Fibroblast of lung (primary cell): Measurements from ENCODE around the gene STARD3. TPM values are rescaled to one million over a fixed set of nuclear protein-coding genes. Genes with fewer than 3 reads are reported as not detected.
A peak's percentile ranks its signal among the peaks of the same experiment; 100 is the strongest.

Experiments
- DNase-seq, 2 donors: peaks; one replicate each; pipeline versions ENCODE4 v3.0.0 to v3.0.0-alpha.2; 2010; ENCODE audit warnings: low read depth in 2 of 2
- H2AFZ ChIP-seq: 2 replicates; pipeline ENCODE4 v1.5.1; 2012; ENCODE audit warnings: low read length, control low read depth, inconsistent platforms
- H3K27ac ChIP-seq: 2 replicates; pipeline ENCODE4 v1.5.1; 2011; ENCODE audit warnings: low read length, control low read depth; ENCODE audit not compliant: insufficient read depth
- H3K27me3 ChIP-seq: 2 replicates; pipeline ENCODE4 v1.5.1; 2011; ENCODE audit warnings: mild to moderate bottlenecking, low read length; ENCODE audit not compliant: control insufficient read depth, insufficient read depth
- H3K36me3 ChIP-seq: 2 replicates; pipeline ENCODE4 v1.5.1; 2011; ENCODE audit warnings: low read length; ENCODE audit not compliant: control insufficient read depth, insufficient read depth
- H3K4me1 ChIP-seq: 2 replicates; pipeline ENCODE4 v1.5.1; 2011; ENCODE audit warnings: low read length; ENCODE audit not compliant: control insufficient read depth, insufficient read depth; ENCODE audit errors: extremely low read depth
- H3K4me2 ChIP-seq: 2 replicates; pipeline ENCODE4 v1.5.1; 2011; ENCODE audit warnings: low read length, control low read depth; ENCODE audit not compliant: insufficient read depth; ENCODE audit errors: extremely low read depth
- H3K4me3 ChIP-seq, 4 experiments: fragments of 200-600 bp in 1 of 4; sonication (generic) in 1 of 4; replicated peaks in 1 of 4; 2 replicates each; pipeline ENCODE4 v1.5.1; 2011 to 2016; ENCODE audit warnings: low read length in 4 of 4, low read depth in 3 of 4, mild to moderate bottlenecking in 3 of 4, control low read depth in 2 of 4, inconsistent platforms in 1 of 4, mixed read lengths in 1 of 4; ENCODE audit not compliant: insufficient read depth in 1 of 4; ENCODE audit errors: control extremely low read depth in 1 of 4
- H3K79me2 ChIP-seq: 2 replicates; pipeline ENCODE4 v1.5.1; 2012; ENCODE audit warnings: mild to moderate bottlenecking, low read length, inconsistent platforms; ENCODE audit not compliant: control insufficient read depth, insufficient read depth
- H3K9ac ChIP-seq: 2 replicates; pipeline ENCODE4 v1.5.1; 2011; ENCODE audit warnings: mild to moderate bottlenecking, low read length, control low read depth; ENCODE audit not compliant: insufficient read depth
- H3K9me3 ChIP-seq: 2 replicates; pipeline ENCODE4 v1.5.1; 2012; ENCODE audit warnings: low read depth, low read length; ENCODE audit not compliant: control insufficient read depth, insufficient read depth
- H4K20me1 ChIP-seq: 2 replicates; pipeline ENCODE4 v1.5.1; 2011; ENCODE audit warnings: low read length; ENCODE audit not compliant: control insufficient read depth, insufficient read depth; ENCODE audit errors: extremely low read depth
- CTCF ChIP-seq, 2 donors: IDR thresholded peaks in 1 of 2; conservative IDR thresholded peaks in 1 of 2; 1 replicate in 1 of 2; 2 replicates in 1 of 2; pipeline ENCODE4 v1.5.1; 2011 to 2012; ENCODE audit warnings: low read length in 2 of 2, control low read depth in 1 of 2, inconsistent platforms in 1 of 2, low read depth in 1 of 2, mild to moderate bottlenecking in 1 of 2
- EZH2 ChIP-seq: IDR thresholded peaks from 2 replicates; pipeline ENCODE4 v1.5.1; 2012; ENCODE audit warnings: low read length, control low read depth, mild to moderate bottlenecking; ENCODE audit errors: missing control alignments
- polyA plus RNA-seq, 2 donors: library from polyadenylated mRNA; depleted of rRNA in 1 of 2; stranded (reverse) in 1 of 2; unstranded in 1 of 2; fragments of >200 nt; gene quantifications; 2 replicates each; pipeline ENCODE4 v1.2.1, GENCODE V29; 2011 to 2012; ENCODE audit warnings: missing spikeins in 1 of 2
- total RNA-seq: library from RNA; depleted of rRNA; stranded (reverse); fragments of >200 nt; gene quantifications from 2 replicates; pipeline ENCODE4 v1.2.1, GENCODE V29; 2014

Gene STARD3
- total and polyA plus RNA-seq, 2 donors (not counting 1 experiment from before 2014, with no cell fraction given) = 30.4 to 31.7 TPM

GRCh38 chr17:39688945-39689344, 52.0 kb downstream of the STARD3 start:
- H3K4me2 ChIP-seq = peak overlapping the region; percentile 98
- no peak overlapping the region for H3K27ac ChIP-seq
- no peaks in the 10 kb centered on the region for H3K9me3 ChIP-seq
- H3K27me3 ChIP-seq = no peaks in the 10 kb centered on the region
- TF ChIP-seq EZH2 (no peak), CTCF (conservative IDR thresholded peaks at IDR 0.05 in 1 of 2, IDR thresholded peaks at IDR 0.05 in 1 of 2; ENCODE audit: low read depth in 1 of 2, low read length in 2 of 2) (no peak)
- peaks cover 5% of the 10 kb centered on the region for H3K4me1 ChIP-seq
- peak overlapping the region; percentile 93 for H2AFZ ChIP-seq
- H3K9ac ChIP-seq = no peak overlapping the region
- no peak for DNase-seq
- H3K36me3 ChIP-seq = no peaks in the 10 kb centered on the region
- H3K4me3 ChIP-seq = peak overlapping the region; percentile 67 to 93 (median 86)
- H4K20me1 ChIP-seq = no peaks in the 10 kb centered on the region
- H3K79me2 ChIP-seq = no peaks in the 10 kb centered on the region

DNA sequence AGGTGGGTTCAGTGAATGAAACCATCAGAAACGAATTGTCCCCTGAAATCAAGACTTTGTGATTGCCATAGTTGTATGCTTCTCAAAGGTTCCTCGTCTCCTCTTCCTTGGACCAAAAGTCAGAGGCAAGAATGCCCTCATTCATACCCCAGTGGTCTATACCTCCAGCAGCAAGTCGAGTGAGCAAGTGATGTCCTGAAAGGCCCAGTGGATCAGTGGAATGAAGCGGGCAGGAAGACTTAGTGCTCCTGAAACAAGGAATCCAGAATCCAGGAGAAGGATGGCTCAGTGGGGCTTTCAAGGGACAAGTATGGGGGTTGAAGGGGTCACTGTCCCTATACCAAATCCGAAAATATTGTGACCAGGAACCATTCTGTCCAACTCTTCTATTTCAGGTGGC, 57.6 kb downstream of the STARD3 start:
- H3K27me3 ChIP-seq = no peaks in the 10 kb centered on the region
- no peaks in the 10 kb centered on the region for H4K20me1 ChIP-seq
- no peaks in the 10 kb centered on the region for H3K4me1 ChIP-seq
- no peak overlapping the region for H3K4me3 ChIP-seq
- H3K27ac ChIP-seq = no peak overlapping the region
- H3K4me2 ChIP-seq = no peak overlapping the region
- no peaks in the 10 kb centered on the region for H3K36me3 ChIP-seq
- no peak for DNase-seq
- no peak overlapping the region for H2AFZ ChIP-seq
- no peaks in the 10 kb centered on the region for H3K9me3 ChIP-seq
- H3K79me2 ChIP-seq = no peaks in the 10 kb centered on the region
- H3K9ac ChIP-seq = no peak overlapping the region
- TF ChIP-seq CTCF (conservative IDR thresholded peaks at IDR 0.05 in 1 of 2, IDR thresholded peaks at IDR 0.05 in 1 of 2; ENCODE audit: low read depth in 1 of 2, low read length in 2 of 2) (no peak), EZH2 (no peak)

GRCh38 chr17:39695089-39695474, 58.1 kb downstream of the STARD3 start:
- Histone ChIP-seq H3K4me3 (no peak overlapping the region), H3K9me3 (no peaks in the 10 kb centered on the region), H3K4me1 (no peaks in the 10 kb centered on the region), H3K36me3 (no peaks in the 10 kb centered on the region), H3K79me2 (no peaks in the 10 kb centered on the region), H3K9ac (no peak overlapping the region), H2AFZ (no peak overlapping the region), H3K4me2 (no peak overlapping the region), H4K20me1 (no peaks in the 10 kb centered on the region), H3K27ac (no peak overlapping the region), H3K27me3 (no peaks in the 10 kb centered on the region)
- no peak for TF ChIP-seq EZH2
- TF ChIP-seq CTCF (conservative IDR thresholded peaks at IDR 0.05 in 1 of 2, IDR thresholded peaks at IDR 0.05 in 1 of 2; ENCODE audit: low read depth in 1 of 2, low read length in 2 of 2) = no peak
- no peak for DNase-seq
